Activated T-cell treated with anti-CD3 and anti-CD28 coated beads for 24 hours (primary cell): Measurements from ENCODE around the gene PI4K2A.

ENCODE experiments used
- DNase-seq: peaks from one replicate; pipeline ENCODE4 v3.0.0-alpha.2; 2020; ENCODE audit warnings: low read depth

The PI4K2A gene

GRCh38 chr10:97640174-97640867 lies at the start of gene PI4K2A:
TSS of gene PI4K2A (plus strand) at chr10:97640671. CDS start at chr10:97640743, 72 bp downstream.
- DNase-seq, result peak; percentile 99

- DNase-seq, result no peak
Measured at GRCh38 chr10:97590748-97591495, 49.5 kb upstream of the PI4K2A start.

GRCh38 chr10:97593421-97593820 lies 47.0 kb upstream of the PI4K2A start:
- DNase-seq, result no peak

GRCh38 chr10:97596101-97597082 lies 44.1 kb upstream of the PI4K2A start:
- DNase-seq, result no peak

DNA sequence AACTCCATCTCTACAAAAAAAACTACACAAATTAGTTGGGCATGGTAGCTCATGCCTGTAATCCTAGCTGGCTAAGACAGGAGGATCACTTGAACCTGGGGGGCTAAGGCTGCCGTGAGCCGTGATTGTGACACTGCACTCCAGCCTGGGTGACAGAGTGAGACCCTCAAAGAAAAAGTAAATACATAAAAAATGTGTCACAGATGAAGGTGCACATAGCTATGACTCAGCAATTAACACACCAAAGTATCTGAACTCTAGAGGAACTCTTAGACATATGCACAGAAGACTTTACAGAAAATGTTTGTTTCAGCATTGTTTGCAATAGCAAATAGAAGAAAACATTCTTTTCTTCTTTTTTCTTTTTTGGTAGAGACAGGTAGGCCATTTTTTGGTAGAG lies 42.7 kb upstream of the PI4K2A start:
- no peak for DNase-seq

GRCh38 chr10:97598407-97599271 lies 41.8 kb upstream of the PI4K2A start:
- no peak for DNase-seq

DNA sequence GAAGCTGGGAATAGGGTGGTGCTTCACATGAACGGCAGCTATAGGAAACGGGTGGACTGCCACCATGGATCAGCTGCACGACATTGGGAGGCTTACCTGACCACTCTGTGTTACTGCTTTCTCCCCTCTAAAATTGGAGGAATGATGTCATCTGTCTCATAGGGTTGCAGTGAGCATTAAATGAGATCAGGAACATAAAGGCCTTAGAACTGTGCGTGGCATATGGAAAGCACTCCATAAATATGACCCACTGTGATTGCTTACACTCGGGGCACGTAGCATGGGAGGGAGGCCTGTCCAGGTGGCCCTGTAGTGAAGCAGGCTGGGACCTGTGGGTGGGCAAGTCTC lies 41.2 kb upstream of the PI4K2A start:
- DNase-seq, result no peak

GRCh38 chr10:97600616-97601015 lies 39.9 kb upstream of the PI4K2A start:
- no peak for DNase-seq

DNA sequence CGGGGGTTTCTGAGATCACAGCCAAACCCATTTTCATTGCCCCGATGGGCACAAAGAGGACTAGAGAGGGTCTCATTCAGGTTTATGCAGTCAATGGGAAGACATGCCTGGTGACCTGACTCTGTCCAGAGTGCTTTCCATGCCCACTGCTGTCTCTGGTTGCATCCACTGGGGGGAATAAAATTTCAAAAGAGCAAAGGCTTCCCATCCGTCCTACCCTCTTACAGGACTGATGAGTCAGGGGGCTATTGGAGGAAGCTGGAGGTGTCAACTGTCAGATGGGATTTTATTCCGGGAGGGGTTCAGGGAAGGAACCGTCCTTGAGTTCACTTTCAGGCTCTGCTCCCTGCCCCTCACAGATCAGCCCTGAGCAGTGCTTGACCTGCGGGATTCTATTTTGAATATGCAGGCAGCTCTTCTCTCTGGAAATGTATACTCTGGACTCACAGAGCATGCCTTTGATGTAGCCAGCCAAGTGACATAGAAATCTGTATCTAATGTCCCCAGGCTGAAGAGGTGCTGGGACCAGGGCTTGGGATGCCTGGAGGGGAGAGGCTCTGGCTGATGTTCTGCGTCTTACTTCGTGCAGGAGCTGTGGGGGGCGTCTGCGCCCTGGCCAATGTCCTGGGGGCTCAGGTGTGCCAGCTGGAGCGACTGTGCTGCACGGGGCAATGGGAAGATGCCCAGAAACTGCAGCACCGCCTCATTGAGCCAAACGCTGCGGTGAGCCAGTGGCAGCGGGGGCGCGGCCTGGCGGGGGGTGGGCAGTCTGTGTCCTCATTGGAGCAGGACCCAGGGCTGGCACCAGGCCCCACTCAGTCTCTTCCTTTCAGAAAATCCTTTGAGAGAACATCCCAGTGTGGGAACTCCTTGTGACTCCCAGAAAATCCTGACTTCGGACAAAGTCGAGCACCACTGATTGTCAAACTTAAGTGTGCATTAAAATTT lies 38.9 kb upstream of the PI4K2A start:
- DNase-seq, result no peak

DNA sequence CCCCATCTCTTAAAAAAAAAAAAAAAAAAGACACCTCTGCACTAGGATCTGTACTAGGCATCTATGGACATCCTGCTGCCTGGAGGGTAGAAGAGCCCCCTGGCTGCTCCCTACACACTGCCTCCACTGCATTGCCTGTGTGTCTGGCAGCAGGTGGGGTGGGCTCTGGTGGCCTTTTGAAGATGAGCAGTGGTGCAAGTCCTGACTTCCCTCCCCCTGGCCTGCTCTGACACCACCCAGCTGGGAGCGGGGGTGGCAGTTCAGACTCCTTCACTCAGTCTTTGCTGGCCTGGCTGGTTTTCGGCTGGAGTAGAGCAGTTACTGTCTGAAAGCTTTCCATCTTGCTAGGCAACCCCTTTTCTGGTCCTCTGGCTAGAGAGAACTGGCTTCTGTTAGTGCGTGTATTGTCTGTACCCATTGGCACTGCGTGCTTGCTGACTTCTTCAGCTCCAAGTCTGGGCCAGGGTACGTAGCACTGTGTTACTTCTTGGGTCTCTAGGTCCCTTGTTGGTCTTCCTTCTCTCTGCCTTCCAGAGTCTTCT lies 33.3 kb upstream of the PI4K2A start:
- no peak for DNase-seq

DNA sequence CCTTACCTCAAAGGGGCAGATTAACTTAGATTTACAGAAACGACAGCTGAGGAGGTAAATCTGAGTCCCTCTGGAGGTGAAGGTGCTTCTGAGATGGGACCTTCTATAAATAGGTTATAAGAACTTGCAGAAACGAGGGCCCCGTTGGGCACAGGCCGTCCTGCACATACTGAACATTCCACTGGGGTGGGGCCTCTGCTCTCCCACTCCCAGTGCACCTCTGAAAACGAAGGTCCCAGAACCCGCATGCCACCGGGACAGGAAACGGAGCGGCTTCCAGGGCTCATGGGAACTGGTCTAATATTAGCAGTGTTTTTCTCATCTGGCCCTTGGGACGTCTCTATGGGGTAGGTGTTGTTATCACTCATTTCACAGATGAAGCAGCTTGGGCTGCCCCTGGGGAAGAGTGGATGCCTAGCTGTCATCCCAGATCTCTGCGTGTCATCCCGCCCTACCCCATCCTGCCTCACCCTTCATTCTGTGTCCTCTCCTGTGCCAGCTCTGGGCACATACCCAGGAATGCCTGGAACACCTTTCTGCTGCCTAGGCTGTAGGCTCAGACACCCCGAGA lies 31.4 kb upstream of the PI4K2A start:
- DNase-seq, result no peak

- no peak for DNase-seq
Measured at GRCh38 chr10:97611473-97611872, 29.0 kb upstream of the PI4K2A start.

- no peak for DNase-seq
Measured at GRCh38 chr10:97612386-97612785, 28.1 kb upstream of the PI4K2A start.

DNA sequence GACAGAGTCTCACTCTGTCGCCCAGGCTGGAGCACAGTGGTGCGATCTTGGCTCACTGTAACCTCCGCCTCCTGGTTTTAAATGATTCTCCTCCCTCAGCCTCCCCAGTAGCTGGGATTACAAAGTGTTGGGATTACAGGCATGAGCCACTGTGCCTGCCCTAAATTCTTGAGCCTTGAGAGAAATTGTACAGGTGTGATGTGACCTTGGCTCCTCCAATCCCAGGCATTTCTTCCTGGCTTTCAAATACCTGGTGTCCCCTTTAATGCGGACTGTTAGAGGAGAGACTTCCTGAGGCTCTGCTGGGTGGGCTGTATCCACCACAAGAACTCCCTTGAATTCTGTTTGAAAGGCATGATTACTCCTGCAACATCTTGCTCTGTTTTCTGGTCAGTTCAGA lies 22.2 kb upstream of the PI4K2A start:
- no peak for DNase-seq

GRCh38 chr10:97618733-97619132 lies 21.7 kb upstream of the PI4K2A start:
- DNase-seq, result no peak

GRCh38 chr10:97623277-97623676 lies 17.2 kb upstream of the PI4K2A start:
- DNase-seq, result no peak

GRCh38 chr10:97627731-97628130 lies 12.7 kb upstream of the PI4K2A start:
- DNase-seq, result no peak

GRCh38 chr10:97628228-97628627 lies 12.2 kb upstream of the PI4K2A start:
- DNase-seq, result no peak

DNA sequence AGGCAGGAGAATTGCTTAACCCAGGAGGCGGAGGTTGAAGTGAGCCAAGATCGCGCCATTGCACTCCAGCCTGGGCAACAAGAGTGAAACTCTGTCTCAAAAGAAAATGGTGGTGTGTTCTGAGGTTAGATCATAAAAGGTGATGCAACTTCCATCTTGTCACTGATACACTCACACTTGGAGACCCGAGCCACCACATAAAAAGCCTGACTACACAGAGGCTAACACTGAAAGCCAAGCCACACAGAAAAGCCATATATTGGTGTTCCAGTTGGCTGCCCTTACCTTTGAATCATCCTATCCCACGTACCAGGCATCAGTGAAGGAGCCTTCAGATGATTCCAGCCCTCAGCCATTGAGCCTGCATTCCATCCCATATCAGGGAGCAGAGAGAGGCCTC lies 11.2 kb upstream of the PI4K2A start:
- DNase-seq, result no peak

- DNase-seq, result no peak
Measured at GRCh38 chr10:97631098-97631497, 9.4 kb upstream of the PI4K2A start.
